Ascending aorta (tissue), 2 donors: ENCODE measurements around the gene ANKS3. TPM values are rescaled to one million over a fixed set of nuclear protein-coding genes. Genes with fewer than 3 reads are reported as not detected.

Experiments
- DNase-seq, 2 donors: peaks; one replicate each; pipeline ENCODE4 v3.0.0-alpha.2; 2019; ENCODE audit warnings: low spot score in 2 of 2
- H3K27ac ChIP-seq, 2 donors: fragments of 200-600 bp; sonication (generic); one replicate each; pipeline ENCODE4 v1.5.1; 2016 to 2017; ENCODE audit warnings: mild to moderate bottlenecking in 1 of 2
- H3K27me3 ChIP-seq: fragments of 200-600 bp; sonication (generic); one replicate; pipeline ENCODE4 v1.5.1; 2017
- H3K36me3 ChIP-seq, 2 donors: fragments of 200-600 bp; sonication (generic); one replicate each; pipeline ENCODE4 v1.5.1; 2016
- H3K4me1 ChIP-seq, 2 donors: fragments of 200-600 bp; sonication (generic); one replicate each; pipeline ENCODE4 v1.5.1; 2016 to 2017; ENCODE audit warnings: mild to moderate bottlenecking in 1 of 2
- H3K4me3 ChIP-seq, 2 donors: fragments of 200-600 bp; sonication (generic); one replicate each; pipeline ENCODE4 v1.5.1; 2016 to 2017; ENCODE audit warnings: mild to moderate bottlenecking in 1 of 2
- H3K9me3 ChIP-seq, 2 donors: fragments of 200-600 bp; sonication (generic); one replicate each; pipeline ENCODE4 v1.5.1; 2016
- CTCF ChIP-seq, 3 experiments: fragments of 200-600 bp in 2 of 3; fragments of 450-650 bp in 1 of 3; sonication (generic) in 2 of 3; IDR thresholded peaks; one replicate each; pipeline ENCODE4 v1.5.1; 2016 to 2019; ENCODE audit warnings: antibody characterized with exemption in 3 of 3, mild to moderate bottlenecking in 1 of 3, moderate library complexity in 1 of 3
- intact Hi-C: fragments of 100-400 bp; cut with DNase I; formaldehyde crosslinking; loops from one replicate; pipeline ENCODE4 v1.15.1; 2023
- total RNA-seq: library from RNA; depleted of rRNA; stranded (reverse); fragments of >200 nt; gene quantifications from one replicate; pipeline ENCODE4 v1.1.0, GENCODE V29; 2016

The ANKS3 gene, protein sequence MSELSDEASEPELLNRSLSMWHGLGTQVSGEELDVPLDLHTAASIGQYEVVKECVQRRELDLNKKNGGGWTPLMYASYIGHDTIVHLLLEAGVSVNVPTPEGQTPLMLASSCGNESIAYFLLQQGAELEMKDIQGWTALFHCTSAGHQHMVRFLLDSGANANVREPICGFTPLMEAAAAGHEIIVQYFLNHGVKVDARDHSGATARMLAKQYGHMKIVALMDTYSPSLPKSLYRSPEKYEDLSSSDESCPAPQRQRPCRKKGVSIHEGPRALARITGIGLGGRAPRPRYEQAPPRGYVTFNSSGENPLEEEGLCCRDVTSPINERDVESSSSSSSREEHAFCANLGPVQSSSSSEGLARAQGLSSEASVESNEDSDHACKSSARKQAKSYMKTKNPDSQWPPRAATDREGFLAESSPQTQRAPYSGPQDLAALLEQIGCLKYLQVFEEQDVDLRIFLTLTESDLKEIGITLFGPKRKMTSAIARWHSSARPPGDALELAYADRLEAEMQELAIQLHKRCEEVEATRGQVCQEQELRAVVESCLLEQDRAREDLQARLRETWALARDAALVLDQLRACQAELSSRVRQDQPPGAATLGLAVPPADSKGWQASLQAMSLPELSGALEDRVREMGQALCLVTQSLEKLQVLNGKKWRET
- total RNA-seq: 55.9 TPM

DNA sequence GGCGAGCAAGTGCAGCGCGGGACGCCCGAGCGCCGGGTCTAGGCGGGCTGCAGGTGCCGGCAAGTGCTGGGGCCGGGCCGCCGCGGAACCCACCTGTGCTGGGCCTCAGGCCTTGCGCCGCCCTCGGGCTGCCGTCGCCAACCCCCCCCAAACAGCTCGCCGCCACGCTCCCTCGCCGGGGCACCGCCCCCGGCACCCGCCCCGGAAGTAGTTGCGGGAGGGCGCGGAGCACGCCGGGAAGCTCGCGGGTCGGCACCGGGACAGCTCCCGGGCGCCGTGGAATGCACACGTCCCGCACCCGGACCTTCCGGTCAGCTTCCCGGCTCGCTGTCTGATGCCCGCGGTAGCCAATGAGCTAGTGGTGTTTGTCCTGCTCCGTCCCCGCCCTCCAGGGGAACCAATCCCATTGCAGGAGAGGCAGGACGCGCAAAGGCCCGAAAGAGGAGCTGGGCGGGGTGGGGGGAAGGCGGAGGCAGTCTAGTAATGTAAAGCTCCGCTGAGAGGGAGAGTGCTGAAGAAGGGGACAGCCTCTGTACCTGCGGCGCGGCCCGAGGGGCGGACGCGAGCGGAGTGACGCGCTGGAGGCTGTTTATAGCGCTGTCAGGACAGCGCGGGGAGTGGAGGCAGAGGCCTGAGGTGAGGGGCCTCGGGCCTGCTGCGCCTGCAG is at the start of gene ANKS3, which contains the start of gene DNAAF8:
TSS of gene ANKS3 (minus strand) at position 209 of the 667 bp plus-strand sequence. CDS start 4,122 bp downstream, outside the sequence.
TSS of gene DNAAF8 (plus strand) at position 475 of the 667 bp plus-strand sequence. CDS start 1,978 bp downstream, outside the sequence.
- DNase-seq: peak; percentile 91 to 99
- Histone ChIP-seq H3K27me3 (no peaks in the 10 kb centered on the region), H3K4me3 (peak within 1 kb of the TSS; percentile 78 to 92), H3K9me3 (no peaks in the 10 kb centered on the region), H3K27ac (peak within 1 kb of the TSS; percentile 78 to 79), H3K4me1 (peaks cover 0 to 8% of the 10 kb centered on the region in 2 donors), H3K36me3 (peaks cover 8 to 15% of the 10 kb centered on the region in 2 donors)
- no peak for TF ChIP-seq CTCF (IDR thresholded peaks at IDR 0.05)
- intact Hi-C loops: loop anchor here (1.0 to 2.0 kb wide), 4 partner anchors 34 to 224 kb away; partner anchors contain the start of genes NUDT16L1, ROGDI and SEC14L5

- DNase-seq: no peak
- Histone ChIP-seq H3K27me3 (no peaks in the 10 kb centered on the region), H3K4me1 (no peaks in the 10 kb centered on the region), H3K27ac (no peak overlapping the region), H3K4me3 (no peak overlapping the region), H3K9me3 (no peaks in the 10 kb centered on the region), H3K36me3 (no peaks in the 10 kb centered on the region)
- intact Hi-C loops: no loop called here
- no peak for TF ChIP-seq CTCF (IDR thresholded peaks at IDR 0.05)
These were observed 49.3 kb upstream of the ANKS3 start for GRCh38 chr16:4783251-4783950.

GRCh38 chr16:4780235-4780634 is 46.2 kb upstream of the ANKS3 start:
- H3K27me3 ChIP-seq: no peaks in the 10 kb centered on the region
- intact Hi-C loops: no loop called here
- DNase-seq: no peak
- H3K9me3 ChIP-seq: no peaks in the 10 kb centered on the region
- TF ChIP-seq CTCF (IDR thresholded peaks at IDR 0.05): no peak
- no peak overlapping the region for H3K4me3 ChIP-seq
- H3K4me1 ChIP-seq: no peaks in the 10 kb centered on the region
- no peak overlapping the region for H3K27ac ChIP-seq
- H3K36me3 ChIP-seq: no peaks in the 10 kb centered on the region

GRCh38 chr16:4778050-4778392 is 44.0 kb upstream of the ANKS3 start:
- intact Hi-C loops: no loop called here
- Histone ChIP-seq H3K4me3 (no peak overlapping the region), H3K9me3 (no peaks in the 10 kb centered on the region), H3K4me1 (no peaks in the 10 kb centered on the region), H3K27ac (no peak overlapping the region), H3K36me3 (no peaks in the 10 kb centered on the region), H3K27me3 (no peaks in the 10 kb centered on the region)
- no peak for TF ChIP-seq CTCF (IDR thresholded peaks at IDR 0.05)
- no peak for DNase-seq

GRCh38 chr16:4777339-4778049 is 43.4 kb upstream of the ANKS3 start:
- no peak for DNase-seq
- H3K27me3 ChIP-seq: no peaks in the 10 kb centered on the region
- H3K4me1 ChIP-seq: no peaks in the 10 kb centered on the region
- no peaks in the 10 kb centered on the region for H3K36me3 ChIP-seq
- no peaks in the 10 kb centered on the region for H3K9me3 ChIP-seq
- intact Hi-C loops: no loop called here
- TF ChIP-seq CTCF (IDR thresholded peaks at IDR 0.05): no peak
- H3K27ac ChIP-seq: no peak overlapping the region
- H3K4me3 ChIP-seq: no peak overlapping the region
